ENCODE results near the gene LY6G6F. TPM values are rescaled to one million over a fixed set of nuclear protein-coding genes. Genes with fewer than 3 reads are reported as not detected.

The LY6G6F gene
- polyA plus RNA-seq, 3 donors, result 0.51 TPM; not detected in 2

GRCh38 chr6:31690231-31691077, 16.2 kb upstream of the LY6G6F start:
- H3K4me2 ChIP-seq (replicated peaks; ENCODE audit: extremely low read depth, low read length, poor library complexity, severe bottlenecking), result no peak overlapping the region
- Mint-ChIP-seq H3K4me3 (no peak overlapping the region), H3K36me3 (peaks cover 90 to 94% of the 10 kb centered on the region in 2 donors), H3K27me3 (ENCODE audit: low read depth in 3 of 3) (peaks cover 0 to 6% (median 1%) of the 10 kb centered on the region in 3 donors), H3K4me1 (peaks cover 14% of the 10 kb centered on the region), H3K27ac (peak overlapping the region in 5 of 7 donors; percentile 4 to 78 (median 61)), H3K9me3 (no peaks in the 10 kb centered on the region)
- no peak overlapping the region for H3K9ac ChIP-seq (ENCODE audit: insufficient read depth, low read length, poor library complexity, severe bottlenecking)
- peaks cover 26% of the 10 kb centered on the region for H4K20me1 ChIP-seq (ENCODE audit: insufficient read depth, low read length)
- WGBS (ENCODE audit: insufficient coverage), result no CpG with 5 or more reads among the region's 10 CpGs
- H2AFZ ChIP-seq (ENCODE audit: insufficient read depth, low read depth, low read length, poor library complexity, severe bottlenecking), result no peak overlapping the region
- H3K9me3 ChIP-seq (replicated peaks in 1 of 2; ENCODE audit: control insufficient read depth in 1 of 2, insufficient read depth in 1 of 2, low read length in 2 of 2), result no peaks in the 10 kb centered on the region
- peak overlapping the region in 1 of 2 donors; percentile 46 for H3K27ac ChIP-seq (ENCODE audit: low read depth in 1 of 2, low read length in 2 of 2)
- H3K27me3 ChIP-seq (ENCODE audit: control insufficient read depth in 2 of 2, insufficient read depth in 2 of 2, low read length in 2 of 2), result no peaks in the 10 kb centered on the region
- no peak overlapping the region for H3K4me3 ChIP-seq (replicated peaks in 1 of 3; ENCODE audit: low read depth in 2 of 3, low read length in 3 of 3)
- H3K79me2 ChIP-seq (ENCODE audit: insufficient read depth, low read length), result peaks cover 7% of the 10 kb centered on the region
- DNase-seq, result no peak
- TF ChIP-seq CTCF (IDR thresholded peaks at IDR 0.05), result no peak
- peaks cover 9 to 10% of the 10 kb centered on the region in 2 donors for H3K4me1 ChIP-seq (ENCODE audit: control insufficient read depth in 1 of 2, insufficient read depth in 2 of 2, low read length in 2 of 2)
- H3K36me3 ChIP-seq (replicated peaks in 1 of 2; ENCODE audit: control insufficient read depth in 1 of 2, insufficient read depth in 2 of 2, low read length in 2 of 2), result peaks cover 90 to 99% of the 10 kb centered on the region in 2 donors
- intact Hi-C loops (cut with micrococcal nuclease), result no loop called here

GRCh38 chr6:31691078-31691463, 15.6 kb upstream of the LY6G6F start:
- Mint-ChIP-seq H3K27ac (peak overlapping the region in 2 of 7 donors; percentile 25 to 63), H3K9me3 (no peaks in the 10 kb centered on the region)
- intact Hi-C loops (cut with micrococcal nuclease), result no loop called here

More at GRCh38 chr6:31691078-31691463, 15.6 kb upstream of the LY6G6F start:
- Mint-ChIP-seq H3K27me3 (ENCODE audit: low read depth in 3 of 3) (peaks cover 0 to 6% (median 1%) of the 10 kb centered on the region in 3 donors), H3K4me1 (peaks cover 14% of the 10 kb centered on the region), H3K4me3 (no peak overlapping the region), H3K36me3 (peaks cover 84 to 94% of the 10 kb centered on the region in 2 donors)
- Histone ChIP-seq H3K9ac (ENCODE audit: insufficient read depth, low read length, poor library complexity, severe bottlenecking) (no peak overlapping the region), H3K4me1 (ENCODE audit: control insufficient read depth in 1 of 2, insufficient read depth in 2 of 2, low read length in 2 of 2) (peaks cover 9 to 10% of the 10 kb centered on the region in 2 donors), H3K36me3 (replicated peaks in 1 of 2; ENCODE audit: control insufficient read depth in 1 of 2, insufficient read depth in 2 of 2, low read length in 2 of 2) (peaks cover 89 to 98% of the 10 kb centered on the region in 2 donors), H3K4me2 (replicated peaks; ENCODE audit: extremely low read depth, low read length, poor library complexity, severe bottlenecking) (no peak overlapping the region), H2AFZ (ENCODE audit: insufficient read depth, low read depth, low read length, poor library complexity, severe bottlenecking) (no peak overlapping the region), H4K20me1 (ENCODE audit: insufficient read depth, low read length) (peaks cover 26% of the 10 kb centered on the region), H3K27me3 (ENCODE audit: control insufficient read depth in 2 of 2, insufficient read depth in 2 of 2, low read length in 2 of 2) (no peaks in the 10 kb centered on the region), H3K4me3 (replicated peaks in 1 of 3; ENCODE audit: low read depth in 2 of 3, low read length in 3 of 3) (no peak overlapping the region), H3K9me3 (replicated peaks in 1 of 2; ENCODE audit: control insufficient read depth in 1 of 2, insufficient read depth in 1 of 2, low read length in 2 of 2) (no peaks in the 10 kb centered on the region), H3K27ac (ENCODE audit: low read depth in 1 of 2, low read length in 2 of 2) (no peak overlapping the region), H3K79me2 (ENCODE audit: insufficient read depth, low read length) (peaks cover 7% of the 10 kb centered on the region)
- no peak for DNase-seq
- TF ChIP-seq CTCF (IDR thresholded peaks at IDR 0.05), result no peak
- WGBS (ENCODE audit: insufficient coverage), result 100% methylated on average over 1 of the region's 6 CpGs
